BJ (cell line): Measurements from ENCODE around the gene MINAR1. TPM values are rescaled to one million over a fixed set of nuclear protein-coding genes. Genes with fewer than 3 reads are reported as not detected.
A peak's percentile ranks its signal among the peaks of the same experiment; 100 is the strongest.

Experiments
- CTCF ChIA-PET: fragments of 350-600 bp; formaldehyde crosslinking; extraction: SDS; loops from one replicate; lab custom pipeline; 2021; ENCODE audit warnings: antibody characterized with exemption, inconsistent platforms; lab: Yijun Ruan, JAX
- POLR2A ChIA-PET: fragments of 300-600 bp; sonication (Branson Sonifier 250); formaldehyde crosslinking; extraction: SDS; loops from one replicate; lab custom pipeline; 2021; ENCODE audit warnings: antibody characterized with exemption; lab: Charles Lee
- DNase-seq: peaks from one replicate; pipeline ENCODE4 v3.0.0-alpha.2; 2011; ENCODE audit warnings: low read depth
- H3K27me3 ChIP-seq: 2 replicates; pipeline ENCODE4 v1.6.0; 2011; ENCODE audit warnings: low read length; ENCODE audit not compliant: control insufficient read depth, insufficient read depth
- H3K36me3 ChIP-seq: 2 replicates; pipeline ENCODE4 v1.5.1; 2011; ENCODE audit warnings: low read length; ENCODE audit not compliant: control insufficient read depth, insufficient read depth
- H3K4me3 ChIP-seq: 2 replicates; pipeline ENCODE4 v1.5.1; 2011; ENCODE audit warnings: low read depth, mild to moderate bottlenecking, control low read depth, low read length
- CTCF ChIP-seq: IDR thresholded peaks from 2 replicates; pipeline ENCODE4 v1.5.1; 2011; ENCODE audit warnings: low read depth, mild to moderate bottlenecking, control low read depth, inconsistent platforms, low read length, moderate library complexity; ENCODE audit not compliant: insufficient read depth
- polyA minus RNA-seq: library from RNA; depleted of rRNA, polyadenylated mRNA; stranded (reverse); fragments of >200 nt; gene quantifications from 2 replicates; pipeline ENCODE4 v1.2.3, GENCODE V29; 2011; rRNA and poly(A)+ RNA removed
- polyA plus RNA-seq: library from polyadenylated mRNA; depleted of rRNA; stranded (reverse); fragments of >200 nt; gene quantifications from 2 replicates; pipeline ENCODE4 v1.2.3, GENCODE V29; 2011; rRNA removed

Gene MINAR1
- polyA plus RNA-seq (0.37 and 0.43 TPM in 2 replicates), polyA minus RNA-seq (1.2 and 1.3 TPM in 2 replicates)

GRCh38 chr15:79431636-79432344 is at the start of gene MINAR1:
TSS of gene MINAR1 (plus strand) at chr15:79432336. CDS start at chr15:79456148, 23,812 bp downstream.
- no peaks in the 10 kb centered on the region for H3K36me3 ChIP-seq
- POLR2A ChIA-PET: interaction anchor here (0.5 to 0.6 kb wide), 2 partner anchors 36 to 641 kb away, joined by 3 to 4 read pairs; no protein-coding TSS in a partner anchor
- H3K4me3 ChIP-seq: peak within 1 kb of the TSS; percentile 49
- DNase-seq: no peak
- peaks cover 11% of the 10 kb centered on the region for H3K27me3 ChIP-seq
- CTCF ChIA-PET: interaction anchor here (0.6 to 3.6 kb wide), 12 partner anchors 8 to 444 kb away, joined by 3 to 28 read pairs (median 4); no protein-coding TSS in a partner anchor
- TF ChIP-seq CTCF: peak; percentile 26; the same call in 1 of the 2 replicates

- TF ChIP-seq CTCF: no peak
- peak; percentile 21 for DNase-seq
- ChIA-PET POLR2A (no interaction called here), CTCF (interaction anchor here (0.5 to 4.0 kb wide), 3 partner anchors 12 to 1281 kb away, joined by 3 to 46 read pairs (median 16); no protein-coding TSS in a partner anchor)
- H3K36me3 ChIP-seq: no peaks in the 10 kb centered on the region
- no peak overlapping the region for H3K4me3 ChIP-seq
- H3K27me3 ChIP-seq: no peaks in the 10 kb centered on the region
These were observed 37.9 kb upstream of the MINAR1 start for GRCh38 chr15:79394231-79394630.

GRCh38 chr15:79396850-79397249 is 35.3 kb upstream of the MINAR1 start:
- no peak for TF ChIP-seq CTCF
- ChIA-PET CTCF (interaction anchor here (1.3 kb wide), 1 partner anchor 16 kb away, joined by 3 read pairs; no protein-coding TSS in a partner anchor), POLR2A (no interaction called here)
- DNase-seq: no peak
- Histone ChIP-seq H3K27me3 (no peaks in the 10 kb centered on the region), H3K36me3 (no peaks in the 10 kb centered on the region), H3K4me3 (no peak overlapping the region)

- no peak overlapping the region for H3K4me3 ChIP-seq
- ChIA-PET POLR2A (no interaction called here), CTCF (interaction anchor here (1.3 kb wide), 1 partner anchor 17 kb away, joined by 3 read pairs; no protein-coding TSS in a partner anchor)
- no peak for TF ChIP-seq CTCF
- DNase-seq: no peak
- no peaks in the 10 kb centered on the region for H3K27me3 ChIP-seq
- H3K36me3 ChIP-seq: no peaks in the 10 kb centered on the region
These were observed 34.7 kb upstream of the MINAR1 start for GRCh38 chr15:79397269-79397910.

- TF ChIP-seq CTCF: no peak
- H3K27me3 ChIP-seq: no peaks in the 10 kb centered on the region
- H3K36me3 ChIP-seq: no peaks in the 10 kb centered on the region
- ChIA-PET POLR2A (no interaction called here), CTCF (no interaction called here)
- no peak for DNase-seq
- no peak overlapping the region for H3K4me3 ChIP-seq
These were observed 32.5 kb upstream of the MINAR1 start for GRCh38 chr15:79399606-79400005.
